Hepatocyte (in vitro differentiated cells): ENCODE results near the gene USP47. TPM values are rescaled to one million over a fixed set of nuclear protein-coding genes. Genes with fewer than 3 reads are reported as not detected.

Experiments
- DNase-seq: peaks from one replicate; pipeline ENCODE4 v3.0.0-alpha.2; 2016; ENCODE audit warnings: low spot score
- H2AFZ ChIP-seq: fragments of 200-600 bp; sonication (generic); 2 replicates; pipeline ENCODE4 v1.6.0; 2016; ENCODE audit warnings: antibody characterized with exemption, mild to moderate bottlenecking
- H3K27ac ChIP-seq: fragments of 200-600 bp; sonication (generic); 2 replicates; pipeline ENCODE4 v1.5.1; 2016; ENCODE audit warnings: mild to moderate bottlenecking
- H3K27me3 ChIP-seq: fragments of 200-600 bp; sonication (generic); 2 replicates; pipeline ENCODE4 v1.6.1; 2016
- H3K36me3 ChIP-seq: fragments of 200-600 bp; sonication (generic); replicated peaks from 2 replicates; pipeline ENCODE4 v1.5.1; 2016; ENCODE audit warnings: low read depth; ENCODE audit not compliant: insufficient read depth
- H3K4me1 ChIP-seq: fragments of 200-600 bp; sonication (generic); 2 replicates; pipeline ENCODE4 v1.5.1; 2016; ENCODE audit warnings: mild to moderate bottlenecking, moderate library complexity; ENCODE audit not compliant: insufficient read depth
- H3K4me2 ChIP-seq: fragments of 200-600 bp; sonication (generic); 2 replicates; pipeline ENCODE4 v1.6.0; 2016
- H3K4me3 ChIP-seq: fragments of 200-600 bp; sonication (generic); 2 replicates; pipeline ENCODE4 v1.5.1; 2016; ENCODE audit warnings: mild to moderate bottlenecking
- H3K79me2 ChIP-seq: fragments of 200-600 bp; sonication (generic); 2 replicates; pipeline ENCODE4 v1.6.0; 2017; ENCODE audit warnings: mild to moderate bottlenecking
- H3K9me2 ChIP-seq: fragments of 200-600 bp; sonication (generic); replicated peaks from 2 replicates; pipeline ENCODE4 v1.6.0; 2017; ENCODE audit warnings: mild to moderate bottlenecking; ENCODE audit not compliant: insufficient read depth
- H3K9me3 ChIP-seq: fragments of 200-600 bp; sonication (generic); 2 replicates; pipeline ENCODE4 v1.5.1; 2016; ENCODE audit warnings: low read depth, mild to moderate bottlenecking
- H4K20me1 ChIP-seq: fragments of 200-600 bp; sonication (generic); 2 replicates; pipeline ENCODE4 v1.6.0; 2016; ENCODE audit warnings: mild to moderate bottlenecking; ENCODE audit not compliant: insufficient read depth, poor library complexity, severe bottlenecking
- EZH2 ChIP-seq: fragments of 200-600 bp; sonication (generic); IDR thresholded peaks from 2 replicates; pipeline ENCODE4 v1.6.1; 2016; ENCODE audit warnings: antibody characterized with exemption, mild to moderate bottlenecking, borderline replicate concordance
- EZH2phosphoT487 ChIP-seq: fragments of 200-600 bp; sonication (generic); IDR thresholded peaks from one replicate; pipeline ENCODE4 v1.6.1; 2018; ENCODE audit warnings: antibody characterized with exemption, mild to moderate bottlenecking, low read depth, moderate library complexity; ENCODE audit not compliant: unreplicated experiment, severe bottlenecking
- WGBS: methylation state at CpG from one replicate; pipeline ENCODE4 v1.1.6; 2016; ENCODE audit warnings: low lambda C conversion rate; ENCODE audit errors: missing lambda C conversion rate; 5-methylcytosine and 5-hydroxymethylcytosine counted together
- polyA plus RNA-seq: library from polyadenylated mRNA; unstranded; fragments of >200 nt; fragmentation: Nextera tagmentation; extraction: Ambion mirVana; gene quantifications from 2 replicates; pipeline ENCODE4 v1.2.1, GENCODE V29; 2016
- total RNA-seq: library from RNA; depleted of rRNA; stranded (reverse); fragments of >200 nt; gene quantifications from 2 replicates; pipeline ENCODE4 v1.2.3, GENCODE V29; 2014
- TF ChIP-seq, protein P1 (sequence below): fragments of 200-600 bp; sonication (generic); IDR thresholded peaks from 2 replicates; pipeline ENCODE4 v1.5.1; 2016; ENCODE audit warnings: antibody characterized with exemption, mild to moderate bottlenecking; ENCODE audit not compliant: poor library complexity

Gene USP47
- total and polyA plus RNA-seq, 2 experiments from 2014 or later: 34.0 to 76.9 TPM

DNA sequence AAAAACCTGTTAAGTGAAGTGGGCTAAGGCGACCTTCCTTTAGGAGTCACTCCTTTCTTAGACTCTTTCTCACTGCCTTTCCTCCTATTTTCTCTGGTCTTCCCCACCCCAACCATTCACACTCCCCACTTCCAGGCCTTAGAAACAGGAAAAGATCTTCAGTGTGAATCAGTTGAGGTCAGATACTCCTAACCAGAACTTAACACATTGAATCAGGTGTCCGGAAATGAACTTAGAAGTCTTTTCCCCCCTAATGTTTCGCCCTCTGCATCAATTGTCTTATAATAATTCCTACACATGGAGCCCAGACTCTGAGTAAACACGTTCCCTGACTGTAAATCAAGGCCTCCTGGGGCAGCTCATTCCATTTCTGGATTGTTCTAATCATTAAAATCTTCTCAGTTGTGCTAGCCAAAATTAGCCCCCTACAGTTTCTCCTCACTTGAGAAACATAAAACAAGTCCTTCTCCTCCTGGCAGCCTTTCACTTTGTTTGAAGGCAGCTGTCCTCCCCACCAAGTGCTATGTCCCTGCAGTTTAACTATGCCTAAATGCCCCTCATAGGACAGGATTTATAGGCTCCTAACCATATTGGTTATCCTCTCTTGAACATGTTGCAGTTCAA, 32.7 kb upstream of the USP47 start:
- WGBS: 86% methylated on average over 4 of the region's 4 CpGs
- no peak for DNase-seq
- Histone ChIP-seq H3K4me2 (no peak overlapping the region), H3K36me3 (no peaks in the 10 kb centered on the region), H3K79me2 (no peaks in the 10 kb centered on the region), H4K20me1 (no peaks in the 10 kb centered on the region), H3K27me3 (no peaks in the 10 kb centered on the region), H3K4me3 (no peak overlapping the region), H2AFZ (no peak overlapping the region), H3K4me1 (peaks cover 12% of the 10 kb centered on the region), H3K9me2 (no peaks in the 10 kb centered on the region), H3K9me3 (no peaks in the 10 kb centered on the region), H3K27ac (no peak overlapping the region)
- TF ChIP-seq EZH2phosphoT487 (no peak), EZH2 (no peak)
- TF ChIP-seq, protein P1, sequence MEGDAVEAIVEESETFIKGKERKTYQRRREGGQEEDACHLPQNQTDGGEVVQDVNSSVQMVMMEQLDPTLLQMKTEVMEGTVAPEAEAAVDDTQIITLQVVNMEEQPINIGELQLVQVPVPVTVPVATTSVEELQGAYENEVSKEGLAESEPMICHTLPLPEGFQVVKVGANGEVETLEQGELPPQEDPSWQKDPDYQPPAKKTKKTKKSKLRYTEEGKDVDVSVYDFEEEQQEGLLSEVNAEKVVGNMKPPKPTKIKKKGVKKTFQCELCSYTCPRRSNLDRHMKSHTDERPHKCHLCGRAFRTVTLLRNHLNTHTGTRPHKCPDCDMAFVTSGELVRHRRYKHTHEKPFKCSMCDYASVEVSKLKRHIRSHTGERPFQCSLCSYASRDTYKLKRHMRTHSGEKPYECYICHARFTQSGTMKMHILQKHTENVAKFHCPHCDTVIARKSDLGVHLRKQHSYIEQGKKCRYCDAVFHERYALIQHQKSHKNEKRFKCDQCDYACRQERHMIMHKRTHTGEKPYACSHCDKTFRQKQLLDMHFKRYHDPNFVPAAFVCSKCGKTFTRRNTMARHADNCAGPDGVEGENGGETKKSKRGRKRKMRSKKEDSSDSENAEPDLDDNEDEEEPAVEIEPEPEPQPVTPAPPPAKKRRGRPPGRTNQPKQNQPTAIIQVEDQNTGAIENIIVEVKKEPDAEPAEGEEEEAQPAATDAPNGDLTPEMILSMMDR: no peak

DNA sequence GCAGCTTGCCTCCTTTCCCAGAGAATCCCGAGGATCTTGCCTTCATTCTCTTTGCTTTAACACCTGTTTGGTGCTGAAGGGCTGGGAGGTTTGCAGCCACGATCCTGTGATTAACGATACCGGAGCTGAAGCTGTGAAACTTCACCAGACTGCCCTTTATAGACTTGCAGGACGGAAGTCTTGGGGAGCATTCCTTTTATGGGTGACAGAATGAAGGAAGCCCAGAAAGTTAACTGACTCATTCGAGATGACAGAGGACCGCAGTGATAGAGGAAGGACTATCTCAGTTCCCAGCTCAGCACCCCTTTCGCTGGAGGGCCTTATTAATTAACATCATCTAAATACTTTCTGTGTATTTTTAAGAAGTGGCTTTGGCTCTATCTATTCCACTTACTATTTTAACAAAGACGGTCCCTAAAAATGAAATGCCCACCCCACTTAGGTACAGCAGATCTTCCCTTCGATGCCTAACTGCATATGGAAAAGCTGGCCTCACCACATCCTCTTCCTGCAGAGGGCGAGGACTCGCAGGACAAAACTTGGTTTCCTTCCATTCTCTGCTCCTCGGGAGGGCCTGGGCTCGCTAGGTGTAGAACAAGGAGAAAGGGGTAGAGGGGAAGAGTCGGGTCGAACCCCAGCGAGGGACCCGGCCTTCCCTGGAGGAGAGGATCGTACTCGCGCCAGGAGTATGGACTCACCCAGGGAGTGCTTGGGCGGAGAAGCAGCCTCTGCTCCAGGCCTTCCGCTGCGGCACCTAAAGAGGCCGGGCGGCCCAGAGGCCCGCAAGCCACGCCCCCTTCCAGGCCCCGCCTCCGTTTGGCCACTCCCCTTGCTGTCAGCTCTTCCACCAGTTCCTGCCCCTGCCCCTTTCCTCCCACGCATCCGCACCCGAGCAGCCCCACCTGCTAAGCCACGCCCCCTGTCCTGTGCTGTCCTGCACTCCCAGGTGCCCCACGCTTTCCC, 30.7 kb upstream of the USP47 start:
- 97% methylated on average over 26 of the region's 35 CpGs for WGBS
- no peak for TF ChIP-seq EZH2
- no peak for TF ChIP-seq EZH2phosphoT487
- H3K9me2 ChIP-seq: no peaks in the 10 kb centered on the region

DNA sequence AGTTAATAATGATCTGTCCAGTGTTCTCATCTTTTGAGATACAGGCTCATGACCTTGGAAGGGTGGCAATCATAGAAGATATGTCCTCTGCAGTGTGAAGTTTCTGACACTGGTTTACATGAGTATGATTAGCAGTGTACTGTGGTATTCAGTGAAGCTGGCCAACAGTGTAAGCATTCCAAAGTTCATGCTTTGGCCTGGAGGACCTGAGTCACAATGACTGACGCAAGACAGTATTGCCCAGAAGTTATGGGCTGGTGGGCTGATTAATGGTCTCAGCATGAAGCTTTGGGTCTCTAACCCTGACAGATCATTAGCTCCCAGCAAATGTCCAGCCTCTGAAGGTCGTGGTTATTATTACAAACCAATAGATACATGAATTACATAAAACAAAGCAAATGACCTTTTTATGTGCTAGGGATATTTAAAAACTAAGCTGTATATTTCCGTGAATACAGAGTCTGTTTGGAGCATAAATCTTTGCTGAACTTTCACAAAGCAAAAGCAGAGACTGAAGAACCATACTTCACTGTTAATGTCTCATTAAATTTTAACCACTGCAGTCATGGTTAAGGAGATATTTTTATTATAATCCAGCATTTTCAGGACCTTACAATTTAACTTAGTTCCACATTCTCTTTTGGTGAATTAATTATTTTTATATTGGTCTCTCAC, 28.3 kb upstream of the USP47 start:
- no peaks in the 10 kb centered on the region for H3K79me2 ChIP-seq
- no peaks in the 10 kb centered on the region for H3K9me2 ChIP-seq
- H3K36me3 ChIP-seq: no peaks in the 10 kb centered on the region
- no peak for TF ChIP-seq EZH2
- TF ChIP-seq EZH2phosphoT487: no peak
- TF ChIP-seq, protein P1: no peak
- DNase-seq: peak; percentile 82
- peak overlapping the region; percentile 74 for H3K27ac ChIP-seq
- no peaks in the 10 kb centered on the region for H3K27me3 ChIP-seq
- peak overlapping the region; percentile 11 for H3K4me2 ChIP-seq
- WGBS: 54% methylated on average over 3 of the region's 3 CpGs
- H3K4me1 ChIP-seq: peaks cover 21% of the 10 kb centered on the region
- H2AFZ ChIP-seq: no peak overlapping the region
- no peak overlapping the region for H3K4me3 ChIP-seq
- H4K20me1 ChIP-seq: no peaks in the 10 kb centered on the region
- no peaks in the 10 kb centered on the region for H3K9me3 ChIP-seq

More for the DNA sequence above, 30.7 kb upstream of the USP47 start:
- Histone ChIP-seq H4K20me1 (no peaks in the 10 kb centered on the region), H3K4me2 (no peak overlapping the region), H3K9me3 (no peaks in the 10 kb centered on the region), H3K4me3 (no peak overlapping the region), H3K36me3 (no peaks in the 10 kb centered on the region), H3K4me1 (peaks cover 21% of the 10 kb centered on the region), H2AFZ (no peak overlapping the region), H3K27ac (no peak overlapping the region), H3K27me3 (no peaks in the 10 kb centered on the region), H3K79me2 (no peaks in the 10 kb centered on the region)
- no peak for DNase-seq
